Measurements from ENCODE around the gene SFI1. TPM values are rescaled to one million over a fixed set of nuclear protein-coding genes. Genes with fewer than 3 reads are reported as not detected.

SFI1 gene
- total RNA-seq, 1 experiment from 2014 or later: 53.1 TPM

DNA sequence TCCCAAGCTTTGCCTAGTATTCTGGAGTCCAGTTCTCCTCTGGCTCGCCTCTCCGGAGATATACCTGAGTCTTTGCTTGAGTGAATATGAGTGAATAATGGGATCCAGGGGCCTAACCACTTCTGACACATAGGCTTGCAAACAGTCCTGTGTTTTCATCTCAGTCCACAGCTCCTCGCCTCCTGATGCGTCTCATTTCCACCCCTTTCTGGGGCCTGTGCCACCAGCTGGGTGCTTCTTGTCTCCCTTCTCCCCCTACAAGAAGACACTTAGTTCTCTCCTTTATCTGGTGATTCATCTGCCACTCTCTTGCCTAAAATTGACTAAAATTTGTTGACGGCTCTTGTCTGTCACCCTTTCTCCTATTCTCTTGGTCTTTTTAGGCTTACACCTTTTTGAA lies 44.6 kb downstream of the SFI1 start:
- no peak overlapping the region for H3K9ac ChIP-seq (ENCODE audit: low read length)
- H3K27ac ChIP-seq (ENCODE audit: low read depth, low read length): no peak overlapping the region
- H3K4me2 ChIP-seq (ENCODE audit: low read length): no peak overlapping the region
- no peaks in the 10 kb centered on the region for H3K9me2 ChIP-seq (ENCODE audit: insufficient read depth)
- RAD21 ChIA-PET (ENCODE audit: low non-redundant PET in 1 of 2, low total read pairs in 2 of 2, uncharacterized antibody in 2 of 2, unreplicated experiment in 2 of 2): no interaction called here
- DNase-seq (ENCODE audit: low read depth, low spot score): no peak
- H2AFZ ChIP-seq (ENCODE audit: low read depth, low read length, poor library complexity, severe bottlenecking): no peak overlapping the region
- ATAC-seq: no peak
- no TSS peak for BruUV-seq (replicated peaks)
- intact Hi-C loops (cut with micrococcal nuclease): no loop called here
- H3K36me3 ChIP-seq (ENCODE audit: control insufficient read depth in 1 of 2, insufficient read depth in 2 of 2, low read length in 2 of 2): peaks cover 0 to 3% of the 10 kb centered on the region in 2 experiments; a peak in 1 of 4 replicates
- no peaks in the 10 kb centered on the region for H3K9me3 ChIP-seq (ENCODE audit: control insufficient read depth in 1 of 2, insufficient read depth in 1 of 2, low read depth in 1 of 2, low read length in 2 of 2)
- CTCF ChIA-PET: interaction anchor here (1.9 kb wide), 1 partner anchor 16 kb away, joined by 7 read pairs; no protein-coding TSS in a partner anchor
- no peaks in the 10 kb centered on the region for H4K20me1 ChIP-seq (ENCODE audit: insufficient read depth)
- H3K79me2 ChIP-seq (ENCODE audit: insufficient read depth, low read length): peaks cover 3% of the 10 kb centered on the region; the same call in 1 of the 2 replicates
- no peaks in the 10 kb centered on the region for H3K27me3 ChIP-seq (ENCODE audit: insufficient read depth, low read length)
- POLR2A ChIA-PET: no interaction called here
- TF ChIP-seq REST (IDR thresholded peaks at IDR 0.05; ENCODE audit: low read depth) (no peak), TCF7L2 (IDR thresholded peaks at IDR 0.05; ENCODE audit: borderline replicate concordance, extremely low read depth, insufficient read depth, insufficient read length) (no peak), EGR1 (IDR thresholded peaks at IDR 0.05; ENCODE audit: low read depth) (no peak), RAD21 (IDR thresholded peaks at IDR 0.05; ENCODE audit: low read depth) (no peak), FOSL1 (IDR thresholded peaks at IDR 0.05; ENCODE audit: low read depth) (no peak), ZBTB33 (IDR thresholded peaks at IDR 0.05; ENCODE audit: extremely low read depth, insufficient replicate concordance, low read length) (no peak), SRF (IDR thresholded peaks at IDR 0.05; ENCODE audit: low read depth) (no peak), CEBPB (IDR thresholded peaks at IDR 0.05; ENCODE audit: low read depth) (no peak), ELF1 (IDR thresholded peaks at IDR 0.05; ENCODE audit: borderline replicate concordance, low read depth) (no peak), JUND (IDR thresholded peaks at IDR 0.05) (no peak), SP1 (IDR thresholded peaks at IDR 0.05; ENCODE audit: low read depth) (no peak), YY1 (IDR thresholded peaks at IDR 0.05; ENCODE audit: extremely low read depth, insufficient replicate concordance, low read depth, low read length) (no peak), EZH2 (IDR thresholded peaks at IDR 0.05) (no peak), EZH2phosphoT487 (IDR thresholded peaks at IDR 0.05; ENCODE audit: borderline replicate concordance) (no peak), ZFX (IDR thresholded peaks at IDR 0.05) (no peak)
- TF ChIP-seq, protein P1, sequence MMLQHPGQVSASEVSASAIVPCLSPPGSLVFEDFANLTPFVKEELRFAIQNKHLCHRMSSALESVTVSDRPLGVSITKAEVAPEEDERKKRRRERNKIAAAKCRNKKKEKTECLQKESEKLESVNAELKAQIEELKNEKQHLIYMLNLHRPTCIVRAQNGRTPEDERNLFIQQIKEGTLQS (IDR thresholded peaks at IDR 0.05): no peak
- TF ChIP-seq, protein P2, sequence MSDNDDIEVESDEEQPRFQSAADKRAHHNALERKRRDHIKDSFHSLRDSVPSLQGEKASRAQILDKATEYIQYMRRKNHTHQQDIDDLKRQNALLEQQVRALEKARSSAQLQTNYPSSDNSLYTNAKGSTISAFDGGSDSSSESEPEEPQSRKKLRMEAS (IDR thresholded peaks at IDR 0.05): no peak
- no peak overlapping the region for H3K4me3 ChIP-seq (replicated peaks in 1 of 2; ENCODE audit: low read depth in 1 of 2, low read length in 2 of 2)
- no peaks in the 10 kb centered on the region for H3K4me1 ChIP-seq (ENCODE audit: control insufficient read depth in 1 of 2, insufficient read depth in 2 of 2, low read length in 2 of 2)

Measured in HCT116 (cell line).